Esophagus squamous epithelium (tissue), 5 donors: ENCODE data around the gene PPP1R37. TPM values are rescaled to one million over a fixed set of nuclear protein-coding genes. Genes with fewer than 3 reads are reported as not detected.
A peak's percentile ranks its signal among the peaks of the same experiment; 100 is the strongest.

ENCODE experiments used
- DNase-seq: peaks from one replicate; lab custom pipeline; 2025; lab: John Stamatoyannopoulos, UW
- H3K27ac ChIP-seq, 4 donors: fragments of 200-600 bp; sonication (generic); one replicate each; pipeline ENCODE4 v1.5.1; 2016 to 2019; ENCODE audit warnings: mild to moderate bottlenecking in 1 of 4
- H3K27me3 ChIP-seq, 4 donors: fragments of 200-600 bp; sonication (generic); 1 replicate in 3 of 4; 2 replicates in 1 of 4; pipeline versions ENCODE4 v1.5.1 to v1.6.0; 2017 to 2021; ENCODE audit warnings: antibody characterized with exemption in 1 of 4
- H3K36me3 ChIP-seq, 3 donors: fragments of 200-600 bp; sonication (generic); one replicate each; pipeline ENCODE4 v1.5.1; 2016 to 2019
- H3K4me1 ChIP-seq, 3 donors: fragments of 200-600 bp; sonication (generic); one replicate each; pipeline ENCODE4 v1.5.1; 2017 to 2019
- H3K4me3 ChIP-seq, 4 donors: fragments of 200-600 bp; sonication (generic); 1 replicate in 3 of 4; 2 replicates in 1 of 4; pipeline ENCODE4 v1.5.1; 2016 to 2019; ENCODE audit warnings: mild to moderate bottlenecking in 2 of 4, moderate library complexity in 1 of 4
- H3K9me3 ChIP-seq, 3 donors: fragments of 200-600 bp; sonication (generic); one replicate each; pipeline ENCODE4 v1.5.1; 2016 to 2019
- CTCF ChIP-seq, 6 experiments: fragments of 450-650 bp in 4 of 6; fragments of 200-600 bp in 2 of 6; sonication (generic) in 2 of 6; IDR thresholded peaks; one replicate each; pipeline ENCODE4 v1.5.1; 2016 to 2019; ENCODE audit warnings: antibody characterized with exemption in 6 of 6, mild to moderate bottlenecking in 4 of 6, moderate library complexity in 4 of 6
- POLR2A ChIP-seq, 4 donors: fragments of 450-650 bp; IDR thresholded peaks; one replicate each; pipeline ENCODE4 v1.6.1; 2017; ENCODE audit warnings: antibody characterized with exemption in 4 of 4, mild to moderate bottlenecking in 4 of 4, moderate library complexity in 3 of 4
- WGBS, 2 donors: methylation state at CpG; one replicate each; pipeline ENCODE4 v1.1.5; 2018; 5-methylcytosine and 5-hydroxymethylcytosine counted together
- intact Hi-C: fragments of 100-400 bp; cut with DNase I; formaldehyde crosslinking; loops from one replicate; pipeline ENCODE4 v1.15.0; 2022
- total RNA-seq, 4 donors: library from RNA; depleted of rRNA; stranded (reverse); fragments of >200 nt; gene quantifications; one replicate each; pipeline ENCODE4 v1.1.0, GENCODE V29; 2016
- donor health status: DM: yes; HTN: yes; CAD: no.

The PPP1R37 gene
- total RNA-seq, 4 donors from 2014 or later, result 25.1 to 35.5 (median 30.8) TPM

- intact Hi-C loops, result no loop called here
- Histone ChIP-seq H3K27me3 (peaks cover 0 to 51% (median 3%) of the 10 kb centered on the region in 4 donors), H3K4me3 (peak overlapping the region in 3 of 4 donors; percentile 11 to 56 (median 32)), H3K27ac (no peak overlapping the region), H3K4me1 (peaks cover 41 to 65% (median 43%) of the 10 kb centered on the region in 3 donors), H3K9me3 (no peaks in the 10 kb centered on the region), H3K36me3 (peaks cover 0 to 19% (median 0%) of the 10 kb centered on the region in 3 donors)
- 5 to 80% methylated on average over 2 to 8 of the region's 64 CpGs for WGBS, 2 donors
- no peak for TF ChIP-seq POLR2A (IDR thresholded peaks at IDR 0.05)
- no peak for TF ChIP-seq CTCF (IDR thresholded peaks at IDR 0.05)
- DNase-seq, result no peak
Measured at GRCh38 chr19:45151821-45152503, 59.0 kb downstream of the PPP1R37 start.

- H3K9me3 ChIP-seq, result no peaks in the 10 kb centered on the region
- H3K27ac ChIP-seq, result peak overlapping the region in 2 of 4 donors; percentile 17 to 25
- TF ChIP-seq POLR2A (IDR thresholded peaks at IDR 0.05) (no peak), CTCF (IDR thresholded peaks at IDR 0.05) (no peak)
- H3K4me3 ChIP-seq, result peak overlapping the region; percentile 7 to 56 (median 22)
- H3K4me1 ChIP-seq, result peaks cover 43 to 72% (median 45%) of the 10 kb centered on the region in 3 donors
- H3K36me3 ChIP-seq, result peaks cover 0 to 12% (median 0%) of the 10 kb centered on the region in 3 donors
- H3K27me3 ChIP-seq, result peaks cover 0 to 51% (median 3%) of the 10 kb centered on the region in 4 donors
- WGBS, 2 donors, result 7 to 30% methylated on average over 6 to 9 of the region's 91 CpGs
- intact Hi-C loops, result no loop called here
- no peak for DNase-seq
Measured at GRCh38 chr19:45152504-45153338, 59.7 kb downstream of the PPP1R37 start.

GRCh38 chr19:45153339-45154063 is 60.5 kb downstream of the PPP1R37 start:
- H3K27ac ChIP-seq, result peak overlapping the region in 2 of 4 donors; percentile 25 to 28
- H3K9me3 ChIP-seq, result no peaks in the 10 kb centered on the region
- H3K36me3 ChIP-seq, result peaks cover 0 to 4% (median 0%) of the 10 kb centered on the region in 3 donors
- H3K4me3 ChIP-seq, result peak overlapping the region; percentile 7 to 56 (median 22)
- no peak for DNase-seq
- H3K27me3 ChIP-seq, result peaks cover 0 to 58% (median 3%) of the 10 kb centered on the region in 4 donors
- TF ChIP-seq POLR2A (IDR thresholded peaks at IDR 0.05), result no peak
- no peak for TF ChIP-seq CTCF (IDR thresholded peaks at IDR 0.05)
- intact Hi-C loops, result no loop called here
- 4 to 10% methylated on average over 4 to 13 of the region's 69 CpGs for WGBS, 2 donors
- peaks cover 43 to 75% (median 45%) of the 10 kb centered on the region in 3 donors for H3K4me1 ChIP-seq

GRCh38 chr19:45154064-45154827 is 61.3 kb downstream of the PPP1R37 start:
- H3K27ac ChIP-seq, result peak overlapping the region in 1 of 4 donors; percentile 28
- intact Hi-C loops, result no loop called here

More at GRCh38 chr19:45154064-45154827, 61.3 kb downstream of the PPP1R37 start:
- WGBS, 2 donors, result 44 to 48% methylated on average over 10 to 18 of the region's 19 CpGs
- TF ChIP-seq CTCF (IDR thresholded peaks at IDR 0.05), result peak in 1 of 6 experiments; percentile 26
- TF ChIP-seq POLR2A (IDR thresholded peaks at IDR 0.05), result no peak
- no peak for DNase-seq
- Histone ChIP-seq H3K4me1 (peaks cover 43 to 75% (median 45%) of the 10 kb centered on the region in 3 donors), H3K27me3 (peaks cover 0 to 66% (median 3%) of the 10 kb centered on the region in 4 donors), H3K9me3 (no peaks in the 10 kb centered on the region), H3K4me3 (peak overlapping the region in 2 of 4 donors; percentile 32 to 56), H3K36me3 (no peaks in the 10 kb centered on the region)
